ENCODE results near the gene HIVEP3. TPM values are rescaled to one million over a fixed set of nuclear protein-coding genes. Genes with fewer than 3 reads are reported as not detected.

The HIVEP3 gene
- total RNA-seq, 2 donors from 2014 or later, result 8.0 to 27.6 TPM

GRCh38 chr1:41622859-41623732 lies 295.6 kb downstream of the HIVEP3 start:
- Mint-ChIP-seq H3K36me3 (ENCODE audit: low read depth) (peaks cover 98% of the 10 kb centered on the region), H3K27ac (peak overlapping the region; percentile 87), H3K4me3 (peak overlapping the region; percentile 66), H3K4me1 (peaks cover 46% of the 10 kb centered on the region), H3K9me3 (no peaks in the 10 kb centered on the region), H3K27me3 (no peaks in the 10 kb centered on the region)
- peak; percentile 31 for ATAC-seq (replicated peaks)

DNA sequence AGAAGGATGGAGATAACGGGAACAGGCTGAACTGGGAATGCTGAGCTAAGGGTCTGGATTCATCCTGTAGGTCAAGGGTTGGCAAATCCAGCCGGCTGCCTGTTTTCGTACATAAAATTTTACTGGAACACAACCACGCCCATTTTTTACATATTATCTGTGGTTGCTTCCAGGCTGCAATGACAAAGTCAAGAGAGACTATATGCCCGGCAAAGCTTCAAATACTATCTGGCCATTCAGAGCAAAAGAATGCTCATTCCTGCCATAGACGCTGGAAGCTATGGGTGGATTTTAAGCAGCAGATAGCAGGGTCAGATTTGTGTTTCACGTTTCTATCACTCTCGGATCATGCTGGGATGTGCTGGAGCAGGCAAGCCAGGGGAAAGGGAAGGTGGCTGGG lies 296.3 kb downstream of the HIVEP3 start:
- Mint-ChIP-seq H3K36me3 (ENCODE audit: low read depth) (peaks cover 98% of the 10 kb centered on the region), H3K4me3 (peak overlapping the region; percentile 66), H3K9me3 (no peaks in the 10 kb centered on the region), H3K27ac (peak overlapping the region; percentile 87), H3K4me1 (peaks cover 39% of the 10 kb centered on the region), H3K27me3 (no peaks in the 10 kb centered on the region)
- ATAC-seq (replicated peaks), result no peak

- Mint-ChIP-seq H3K36me3 (ENCODE audit: low read depth) (peaks cover 95% of the 10 kb centered on the region), H3K9me3 (no peaks in the 10 kb centered on the region), H3K4me3 (no peak overlapping the region), H3K4me1 (peaks cover 34% of the 10 kb centered on the region), H3K27me3 (no peaks in the 10 kb centered on the region), H3K27ac (peak overlapping the region; percentile 87)
- ATAC-seq (replicated peaks), result no peak
Observed at GRCh38 chr1:41621791-41622190, 296.9 kb downstream of the HIVEP3 start.

GRCh38 chr1:41621256-41621655 lies 297.5 kb downstream of the HIVEP3 start:
- no peaks in the 10 kb centered on the region for H3K27me3 Mint-ChIP-seq
- no peaks in the 10 kb centered on the region for H3K9me3 Mint-ChIP-seq
- H3K4me1 Mint-ChIP-seq, result peaks cover 33% of the 10 kb centered on the region
- ATAC-seq (replicated peaks), result no peak
- no peak overlapping the region for H3K4me3 Mint-ChIP-seq
- H3K36me3 Mint-ChIP-seq (ENCODE audit: low read depth), result peaks cover 95% of the 10 kb centered on the region
- no peak overlapping the region for H3K27ac Mint-ChIP-seq

- Mint-ChIP-seq H3K27ac (peak overlapping the region; percentile 5), H3K4me3 (no peak overlapping the region), H3K27me3 (no peaks in the 10 kb centered on the region), H3K4me1 (peaks cover 37% of the 10 kb centered on the region), H3K36me3 (ENCODE audit: low read depth) (peaks cover 97% of the 10 kb centered on the region), H3K9me3 (no peaks in the 10 kb centered on the region)
- no peak for ATAC-seq (replicated peaks)
Observed at GRCh38 chr1:41620365-41621169, 298.2 kb downstream of the HIVEP3 start.

GRCh38 chr1:41619511-41620364 lies 299.0 kb downstream of the HIVEP3 start:
- no peak overlapping the region for H3K4me3 Mint-ChIP-seq
- H3K36me3 Mint-ChIP-seq (ENCODE audit: low read depth), result peaks cover 98% of the 10 kb centered on the region
- ATAC-seq (replicated peaks), result no peak
- H3K4me1 Mint-ChIP-seq, result peaks cover 37% of the 10 kb centered on the region
- no peaks in the 10 kb centered on the region for H3K9me3 Mint-ChIP-seq
- peak overlapping the region; percentile 5 for H3K27ac Mint-ChIP-seq
- no peaks in the 10 kb centered on the region for H3K27me3 Mint-ChIP-seq

DNA sequence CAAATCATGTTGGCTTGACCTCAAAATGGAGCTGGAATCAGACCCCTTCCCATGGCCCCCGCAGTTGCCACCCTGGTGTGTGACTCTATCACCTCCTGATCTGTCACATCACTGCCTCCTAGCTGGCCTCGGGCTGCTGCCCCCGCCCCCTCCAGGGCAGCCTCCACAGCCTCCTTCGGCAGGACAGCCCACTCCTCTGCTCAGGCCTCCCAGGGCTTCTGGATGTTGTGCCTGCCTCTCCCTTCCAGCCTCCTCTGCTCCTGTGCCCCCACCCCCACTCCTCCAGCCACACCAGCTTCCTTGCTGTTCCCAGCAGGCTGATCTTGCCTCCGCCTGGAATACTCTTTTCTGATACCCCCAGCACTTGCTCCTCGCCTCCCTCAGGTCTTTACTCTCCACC lies 299.9 kb downstream of the HIVEP3 start:
- no peak for ATAC-seq (replicated peaks)
- Mint-ChIP-seq H3K4me3 (no peak overlapping the region), H3K36me3 (ENCODE audit: low read depth) (peaks cover 98% of the 10 kb centered on the region), H3K27me3 (no peaks in the 10 kb centered on the region), H3K4me1 (peaks cover 30% of the 10 kb centered on the region), H3K9me3 (no peaks in the 10 kb centered on the region), H3K27ac (peak overlapping the region; percentile 5)

GRCh38 chr1:41618066-41618825 lies 300.5 kb downstream of the HIVEP3 start:
- no peak for ATAC-seq (replicated peaks)
- Mint-ChIP-seq H3K4me3 (no peak overlapping the region), H3K4me1 (peaks cover 23% of the 10 kb centered on the region), H3K36me3 (ENCODE audit: low read depth) (peaks cover 97% of the 10 kb centered on the region), H3K9me3 (no peaks in the 10 kb centered on the region), H3K27ac (no peak overlapping the region), H3K27me3 (no peaks in the 10 kb centered on the region)

DNA sequence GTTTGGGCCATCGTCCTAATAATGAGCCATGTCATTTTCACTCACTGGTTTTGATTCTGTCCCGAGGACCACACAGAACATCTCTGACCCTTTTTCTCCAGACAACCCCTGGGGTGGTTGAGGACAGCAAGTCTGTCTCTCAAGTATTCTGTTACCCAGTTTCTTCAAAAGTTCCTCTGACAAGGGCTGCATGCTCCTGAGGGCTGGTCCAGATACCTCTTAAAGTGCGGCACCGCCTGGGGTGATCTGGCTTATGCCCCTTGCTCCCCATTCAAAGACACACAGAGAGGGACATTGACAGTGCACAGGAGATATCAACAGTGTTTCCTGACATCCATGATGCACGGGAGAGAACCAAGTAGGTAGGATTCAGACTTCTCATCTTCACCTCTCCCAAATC lies 301.4 kb downstream of the HIVEP3 start:
- H3K27me3 Mint-ChIP-seq, result no peaks in the 10 kb centered on the region
- H3K4me1 Mint-ChIP-seq, result peaks cover 15% of the 10 kb centered on the region
- no peak overlapping the region for H3K4me3 Mint-ChIP-seq
- H3K9me3 Mint-ChIP-seq, result no peaks in the 10 kb centered on the region
- no peak overlapping the region for H3K27ac Mint-ChIP-seq
- ATAC-seq (replicated peaks), result no peak
- peaks cover 88% of the 10 kb centered on the region for H3K36me3 Mint-ChIP-seq (ENCODE audit: low read depth)

DNA sequence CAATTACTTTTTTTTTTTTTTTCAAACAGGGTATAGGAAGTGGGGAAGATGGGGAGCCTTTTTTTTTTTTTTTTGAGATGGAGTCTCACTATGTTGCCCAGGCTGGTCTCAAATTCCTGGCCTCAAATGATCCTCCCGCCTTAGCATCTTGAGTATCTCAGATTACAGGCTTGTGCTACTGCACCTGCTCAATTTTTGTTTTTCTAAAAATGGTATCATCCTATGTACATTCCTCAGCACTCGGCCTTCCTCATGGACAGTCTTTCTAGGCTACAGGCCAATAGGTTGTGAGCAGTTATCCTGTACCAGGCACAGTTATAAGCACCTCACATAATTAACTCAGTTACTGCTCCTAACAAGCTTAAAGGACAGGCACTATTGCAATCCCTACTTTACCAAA lies 302.2 kb downstream of the HIVEP3 start:
- no peak for ATAC-seq (replicated peaks)
- Mint-ChIP-seq H3K27me3 (no peaks in the 10 kb centered on the region), H3K4me1 (peaks cover 16% of the 10 kb centered on the region), H3K4me3 (no peak overlapping the region), H3K27ac (no peak overlapping the region), H3K36me3 (ENCODE audit: low read depth) (peaks cover 81% of the 10 kb centered on the region), H3K9me3 (no peaks in the 10 kb centered on the region)

GRCh38 chr1:41615981-41616380 lies 302.7 kb downstream of the HIVEP3 start:
- Mint-ChIP-seq H3K27me3 (no peaks in the 10 kb centered on the region), H3K9me3 (no peaks in the 10 kb centered on the region), H3K27ac (peak overlapping the region; percentile 61), H3K36me3 (ENCODE audit: low read depth) (peaks cover 78% of the 10 kb centered on the region), H3K4me1 (peaks cover 16% of the 10 kb centered on the region), H3K4me3 (no peak overlapping the region)
- no peak for ATAC-seq (replicated peaks)

GRCh38 chr1:41615316-41615715 lies 303.4 kb downstream of the HIVEP3 start:
- Mint-ChIP-seq H3K9me3 (no peaks in the 10 kb centered on the region), H3K4me3 (no peak overlapping the region), H3K36me3 (ENCODE audit: low read depth) (peaks cover 75% of the 10 kb centered on the region), H3K27ac (no peak overlapping the region), H3K4me1 (peaks cover 16% of the 10 kb centered on the region), H3K27me3 (no peaks in the 10 kb centered on the region)
- no peak for ATAC-seq (replicated peaks)

DNA sequence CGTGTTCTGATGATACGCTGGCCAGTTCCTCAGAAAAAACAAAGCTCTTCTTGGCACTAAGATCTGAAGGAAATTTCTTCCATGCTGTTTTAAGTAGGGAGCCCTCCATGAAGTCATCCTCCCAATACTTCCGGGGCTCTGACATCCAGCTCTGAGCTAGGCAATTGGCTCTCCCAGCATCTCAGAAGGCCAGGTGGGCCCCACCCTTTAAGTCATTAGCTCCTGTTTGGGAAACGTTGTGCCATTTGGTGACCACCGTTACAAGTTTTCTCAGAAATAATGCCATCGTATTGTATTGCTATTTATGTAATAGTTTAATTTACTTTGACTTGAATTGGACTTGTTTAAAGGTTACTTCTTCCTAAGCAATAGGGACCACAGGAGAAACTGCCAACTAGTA lies 303.9 kb downstream of the HIVEP3 start:
- ATAC-seq (replicated peaks), result no peak
- Mint-ChIP-seq H3K9me3 (no peaks in the 10 kb centered on the region), H3K36me3 (ENCODE audit: low read depth) (peaks cover 70% of the 10 kb centered on the region), H3K27me3 (no peaks in the 10 kb centered on the region), H3K4me1 (peaks cover 16% of the 10 kb centered on the region), H3K4me3 (no peak overlapping the region), H3K27ac (no peak overlapping the region)
